DOHH2 (cell line): ENCODE measurements around the gene FAT3.

ENCODE experiments used
- CTCF ChIP-seq: fragments of 200-600 bp; sonication (generic); IDR thresholded peaks from one replicate; pipeline ENCODE4 v1.5.1; 2014; ENCODE audit warnings: antibody characterized with exemption, mild to moderate bottlenecking, low read depth, low read length; ENCODE audit not compliant: poor library complexity, severe bottlenecking
- EZH2phosphoT487 ChIP-seq: fragments of 200-600 bp; sonication (generic); IDR thresholded peaks from 2 replicates; pipeline ENCODE4 v1.6.1; 2017; ENCODE audit warnings: borderline replicate concordance, mild to moderate bottlenecking, antibody characterized with exemption, low read length, moderate library complexity, mixed read lengths

DNA sequence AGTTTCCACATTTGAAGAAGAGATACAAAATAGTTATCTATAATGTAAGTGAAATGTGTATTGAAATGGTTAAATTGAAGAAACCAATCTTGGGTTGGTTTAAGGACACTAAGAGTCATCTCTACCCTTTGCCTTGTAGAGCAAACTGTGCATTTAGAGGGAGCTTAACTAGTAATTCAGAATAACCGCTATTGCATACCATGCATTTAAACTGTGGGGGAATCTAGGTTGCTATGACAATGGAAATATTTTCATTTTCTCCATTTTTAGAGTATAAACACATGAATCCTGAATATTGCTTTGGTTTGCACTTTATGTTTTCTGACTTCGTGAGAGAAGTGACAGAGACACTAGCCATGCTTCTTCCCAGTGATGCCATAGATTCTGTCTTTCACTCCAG is 39.7 kb downstream of the FAT3 start:
- TF ChIP-seq CTCF (no peak), EZH2phosphoT487 (no peak)
